ENCODE measurements around the gene C16orf96.

- no peak for TF ChIP-seq POLR2A (IDR thresholded peaks at IDR 0.05; ENCODE audit: low read length)
- TF ChIP-seq PHF8 (IDR thresholded peaks at IDR 0.05; ENCODE audit: borderline replicate concordance, low read depth) = no peak
- TF ChIP-seq, protein P1, sequence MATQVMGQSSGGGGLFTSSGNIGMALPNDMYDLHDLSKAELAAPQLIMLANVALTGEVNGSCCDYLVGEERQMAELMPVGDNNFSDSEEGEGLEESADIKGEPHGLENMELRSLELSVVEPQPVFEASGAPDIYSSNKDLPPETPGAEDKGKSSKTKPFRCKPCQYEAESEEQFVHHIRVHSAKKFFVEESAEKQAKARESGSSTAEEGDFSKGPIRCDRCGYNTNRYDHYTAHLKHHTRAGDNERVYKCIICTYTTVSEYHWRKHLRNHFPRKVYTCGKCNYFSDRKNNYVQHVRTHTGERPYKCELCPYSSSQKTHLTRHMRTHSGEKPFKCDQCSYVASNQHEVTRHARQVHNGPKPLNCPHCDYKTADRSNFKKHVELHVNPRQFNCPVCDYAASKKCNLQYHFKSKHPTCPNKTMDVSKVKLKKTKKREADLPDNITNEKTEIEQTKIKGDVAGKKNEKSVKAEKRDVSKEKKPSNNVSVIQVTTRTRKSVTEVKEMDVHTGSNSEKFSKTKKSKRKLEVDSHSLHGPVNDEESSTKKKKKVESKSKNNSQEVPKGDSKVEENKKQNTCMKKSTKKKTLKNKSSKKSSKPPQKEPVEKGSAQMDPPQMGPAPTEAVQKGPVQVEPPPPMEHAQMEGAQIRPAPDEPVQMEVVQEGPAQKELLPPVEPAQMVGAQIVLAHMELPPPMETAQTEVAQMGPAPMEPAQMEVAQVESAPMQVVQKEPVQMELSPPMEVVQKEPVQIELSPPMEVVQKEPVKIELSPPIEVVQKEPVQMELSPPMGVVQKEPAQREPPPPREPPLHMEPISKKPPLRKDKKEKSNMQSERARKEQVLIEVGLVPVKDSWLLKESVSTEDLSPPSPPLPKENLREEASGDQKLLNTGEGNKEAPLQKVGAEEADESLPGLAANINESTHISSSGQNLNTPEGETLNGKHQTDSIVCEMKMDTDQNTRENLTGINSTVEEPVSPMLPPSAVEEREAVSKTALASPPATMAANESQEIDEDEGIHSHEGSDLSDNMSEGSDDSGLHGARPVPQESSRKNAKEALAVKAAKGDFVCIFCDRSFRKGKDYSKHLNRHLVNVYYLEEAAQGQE (IDR thresholded peaks at IDR 0.05) = no peak
- no peak for TF ChIP-seq POLR2AphosphoS2 (conservative IDR thresholded peaks at IDR 0.05; ENCODE audit: low read length)
- TF ChIP-seq RFX5 (IDR thresholded peaks at IDR 0.05) = no peak
- TF ChIP-seq, protein P2, sequence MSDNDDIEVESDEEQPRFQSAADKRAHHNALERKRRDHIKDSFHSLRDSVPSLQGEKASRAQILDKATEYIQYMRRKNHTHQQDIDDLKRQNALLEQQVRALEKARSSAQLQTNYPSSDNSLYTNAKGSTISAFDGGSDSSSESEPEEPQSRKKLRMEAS (IDR thresholded peaks at IDR 0.05) = no peak
- TF ChIP-seq CTCF (IDR thresholded peaks at IDR 0.05) = no peak
- no peak for TF ChIP-seq EP300 (IDR thresholded peaks at IDR 0.05)
- no peak for TF ChIP-seq RNF2 (IDR thresholded peaks at IDR 0.05; ENCODE audit: borderline replicate concordance, low read depth)
These were observed 14.7 kb downstream of the C16orf96 start for GRCh38 chr16:4570688-4571321.

All from A549 (cell line).